HepG2 (cell line): Measurements from ENCODE around the gene ATP13A2.

Source experiments
- SRF ChIP-seq: IDR thresholded peaks from 2 replicates; pipeline ENCODE4 v1.6.1; 2011; ENCODE audit warnings: mild to moderate bottlenecking, low read depth, low read length, moderate library complexity
- TF ChIP-seq, protein P1 (sequence below), 2 experiments: IDR thresholded peaks; 2 replicates each; pipeline ENCODE4 v1.6.1; 2011 to 2012; ENCODE audit warnings: low read length in 2 of 2, borderline replicate concordance in 1 of 2, low read depth in 1 of 2, mild to moderate bottlenecking in 1 of 2, moderate library complexity in 1 of 2
- TF ChIP-seq, protein P2 (sequence below), 2 experiments: sonication (generic) in 1 of 2; formaldehyde crosslinking in 1 of 2; IDR thresholded peaks; 2 replicates each; pipeline versions ENCODE4 v1.5.1 to v1.6.1; 2011 to 2020; ENCODE audit warnings: borderline replicate concordance in 1 of 2, low read depth in 1 of 2, low read length in 1 of 2, mild to moderate bottlenecking in 1 of 2, missing genetic modification reagents in 1 of 2, moderate library complexity in 1 of 2

DNA sequence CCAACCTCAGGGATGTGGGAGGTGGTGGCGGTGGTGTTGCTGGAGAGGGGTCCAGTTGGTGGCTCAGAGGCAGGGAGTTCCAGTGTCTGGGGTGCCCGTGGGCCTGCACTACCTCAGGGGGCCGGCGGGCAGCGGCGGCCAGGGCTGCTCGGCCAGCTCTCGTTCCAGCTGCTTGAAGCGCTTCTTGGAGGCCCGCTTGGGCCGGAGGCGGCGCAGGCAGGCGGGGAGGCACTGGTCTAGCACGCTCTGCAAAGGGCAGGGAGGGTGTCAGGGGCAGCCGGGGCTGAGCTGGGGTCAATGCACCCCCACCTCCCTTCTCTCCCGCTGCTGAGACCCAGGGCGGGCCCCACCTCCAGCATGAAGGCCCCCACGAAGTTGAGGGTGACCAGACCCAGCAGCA lies 25.6 kb downstream of the ATP13A2 start:
- TF ChIP-seq, protein P1, sequence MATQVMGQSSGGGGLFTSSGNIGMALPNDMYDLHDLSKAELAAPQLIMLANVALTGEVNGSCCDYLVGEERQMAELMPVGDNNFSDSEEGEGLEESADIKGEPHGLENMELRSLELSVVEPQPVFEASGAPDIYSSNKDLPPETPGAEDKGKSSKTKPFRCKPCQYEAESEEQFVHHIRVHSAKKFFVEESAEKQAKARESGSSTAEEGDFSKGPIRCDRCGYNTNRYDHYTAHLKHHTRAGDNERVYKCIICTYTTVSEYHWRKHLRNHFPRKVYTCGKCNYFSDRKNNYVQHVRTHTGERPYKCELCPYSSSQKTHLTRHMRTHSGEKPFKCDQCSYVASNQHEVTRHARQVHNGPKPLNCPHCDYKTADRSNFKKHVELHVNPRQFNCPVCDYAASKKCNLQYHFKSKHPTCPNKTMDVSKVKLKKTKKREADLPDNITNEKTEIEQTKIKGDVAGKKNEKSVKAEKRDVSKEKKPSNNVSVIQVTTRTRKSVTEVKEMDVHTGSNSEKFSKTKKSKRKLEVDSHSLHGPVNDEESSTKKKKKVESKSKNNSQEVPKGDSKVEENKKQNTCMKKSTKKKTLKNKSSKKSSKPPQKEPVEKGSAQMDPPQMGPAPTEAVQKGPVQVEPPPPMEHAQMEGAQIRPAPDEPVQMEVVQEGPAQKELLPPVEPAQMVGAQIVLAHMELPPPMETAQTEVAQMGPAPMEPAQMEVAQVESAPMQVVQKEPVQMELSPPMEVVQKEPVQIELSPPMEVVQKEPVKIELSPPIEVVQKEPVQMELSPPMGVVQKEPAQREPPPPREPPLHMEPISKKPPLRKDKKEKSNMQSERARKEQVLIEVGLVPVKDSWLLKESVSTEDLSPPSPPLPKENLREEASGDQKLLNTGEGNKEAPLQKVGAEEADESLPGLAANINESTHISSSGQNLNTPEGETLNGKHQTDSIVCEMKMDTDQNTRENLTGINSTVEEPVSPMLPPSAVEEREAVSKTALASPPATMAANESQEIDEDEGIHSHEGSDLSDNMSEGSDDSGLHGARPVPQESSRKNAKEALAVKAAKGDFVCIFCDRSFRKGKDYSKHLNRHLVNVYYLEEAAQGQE (IDR thresholded peaks at IDR 0.05; ENCODE audit: borderline replicate concordance in 1 of 2, low read depth in 1 of 2, low read length in 2 of 2) = no peak
- TF ChIP-seq, protein P2, sequence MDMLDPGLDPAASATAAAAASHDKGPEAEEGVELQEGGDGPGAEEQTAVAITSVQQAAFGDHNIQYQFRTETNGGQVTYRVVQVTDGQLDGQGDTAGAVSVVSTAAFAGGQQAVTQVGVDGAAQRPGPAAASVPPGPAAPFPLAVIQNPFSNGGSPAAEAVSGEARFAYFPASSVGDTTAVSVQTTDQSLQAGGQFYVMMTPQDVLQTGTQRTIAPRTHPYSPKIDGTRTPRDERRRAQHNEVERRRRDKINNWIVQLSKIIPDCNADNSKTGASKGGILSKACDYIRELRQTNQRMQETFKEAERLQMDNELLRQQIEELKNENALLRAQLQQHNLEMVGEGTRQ (IDR thresholded peaks at IDR 0.05; ENCODE audit: low read depth, low read length) = no peak
- TF ChIP-seq, protein P2 (CRISPR knock-in tag; IDR thresholded peaks at IDR 0.05; ENCODE audit: borderline replicate concordance) = no peak
- no peak for TF ChIP-seq SRF
